SKM-1 (cell line): ENCODE measurements around the gene GPATCH8.
"Not testable (repeated sequence)": the region's sequence is repeated elsewhere in the genome, so short reads cannot be mapped to it uniquely, and the experiment has no call there.

Experiments used
- DNase-seq: peaks from one replicate; lab custom pipeline; 2025; ENCODE audit not compliant: unreplicated experiment; lab: John Stamatoyannopoulos, UW

GPATCH8 gene

DNA sequence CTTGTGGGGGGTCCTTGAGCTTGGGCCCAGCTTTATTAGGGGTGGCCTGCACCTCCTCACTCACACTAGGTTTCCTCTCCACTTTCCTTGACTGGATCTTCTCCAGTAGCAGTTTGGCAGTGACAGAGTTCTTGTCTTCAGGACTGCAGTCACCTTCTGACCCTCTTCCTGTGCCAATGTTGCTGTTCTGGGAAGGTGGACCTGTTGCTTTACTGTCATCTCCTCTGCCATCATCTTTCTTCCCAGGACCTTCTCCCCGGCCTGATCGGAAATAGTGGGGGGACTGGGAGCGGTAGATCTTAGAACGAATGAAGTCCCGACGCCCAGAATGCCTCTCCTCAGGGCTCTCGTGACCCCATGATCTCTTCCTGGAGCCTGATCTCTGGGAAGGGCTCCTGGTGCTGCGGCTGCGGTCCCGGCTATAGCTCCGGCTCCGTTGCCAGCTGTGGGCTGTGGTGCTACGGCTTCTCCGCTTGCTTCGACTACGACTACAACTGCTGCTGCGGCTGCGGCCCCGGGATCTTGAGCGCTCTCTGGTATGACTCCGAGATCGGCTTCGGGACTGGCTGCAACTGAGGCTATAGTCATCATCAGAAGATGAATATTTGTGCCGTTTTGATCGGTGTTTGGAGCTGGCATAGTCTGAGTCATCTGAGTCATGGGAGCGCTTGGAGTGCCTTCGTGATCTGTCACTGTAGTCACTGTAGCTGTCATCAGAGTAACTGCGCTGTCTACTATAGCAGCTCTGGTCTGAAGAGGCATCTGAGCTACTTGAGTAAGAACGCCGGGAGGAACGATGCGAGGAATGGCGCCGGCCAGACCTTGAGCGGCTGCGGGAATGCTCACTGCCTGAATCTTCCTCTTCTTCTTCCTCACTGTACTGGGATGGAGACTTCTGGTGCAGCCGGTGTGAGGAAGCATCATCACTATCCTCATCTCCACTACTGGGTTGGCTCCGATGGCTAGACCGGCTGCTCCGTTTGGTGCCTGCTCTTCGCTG lies 104.2 kb downstream of the GPATCH8 start:
- no peak for DNase-seq

DNA sequence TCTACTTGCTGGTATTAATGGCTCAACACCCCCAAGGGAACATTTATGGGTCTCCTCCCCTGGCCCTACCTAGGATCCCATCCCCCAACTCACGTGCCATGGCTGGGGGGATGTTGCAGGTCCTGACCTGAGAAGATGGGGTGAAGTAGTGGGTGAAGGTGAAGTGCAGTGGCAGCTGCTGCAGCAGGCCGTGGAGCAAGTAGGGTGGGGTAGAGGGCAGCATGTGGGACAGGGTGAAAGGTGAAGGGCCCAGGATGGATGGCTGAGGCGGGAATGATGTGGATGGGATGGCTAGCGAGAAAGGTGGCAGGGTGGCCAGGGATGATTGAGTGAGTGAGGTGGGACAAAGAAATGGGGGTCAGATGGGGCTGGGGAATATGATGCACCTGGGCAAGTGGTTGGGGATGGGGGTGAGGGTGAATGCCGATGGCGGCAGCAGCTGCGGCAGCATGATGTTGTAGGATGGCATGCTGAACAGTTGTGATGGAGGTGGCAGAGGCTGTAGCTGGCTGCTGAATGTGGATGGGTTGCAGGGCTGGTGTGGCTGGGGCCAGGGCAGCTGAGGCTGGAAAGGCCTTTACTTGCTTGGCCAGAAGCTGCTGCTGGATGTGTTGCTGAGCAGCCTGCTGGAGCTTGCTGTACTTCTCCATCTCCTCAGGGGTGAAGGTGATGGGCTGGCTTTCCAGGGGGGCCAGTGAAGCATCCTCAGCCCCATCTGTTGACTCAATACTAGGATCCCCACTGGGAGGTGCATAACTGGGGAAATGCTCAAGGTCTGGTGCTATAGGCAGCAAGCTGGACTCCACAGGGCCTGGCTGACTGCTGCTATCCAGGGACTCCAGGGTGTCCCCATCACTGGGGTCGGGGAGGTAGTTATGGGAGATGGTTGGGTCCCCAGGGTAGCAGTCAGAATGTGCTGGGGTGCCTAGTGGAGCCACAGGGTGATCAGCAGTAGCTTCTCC lies 105.4 kb downstream of the GPATCH8 start:
- no peak for DNase-seq

DNA sequence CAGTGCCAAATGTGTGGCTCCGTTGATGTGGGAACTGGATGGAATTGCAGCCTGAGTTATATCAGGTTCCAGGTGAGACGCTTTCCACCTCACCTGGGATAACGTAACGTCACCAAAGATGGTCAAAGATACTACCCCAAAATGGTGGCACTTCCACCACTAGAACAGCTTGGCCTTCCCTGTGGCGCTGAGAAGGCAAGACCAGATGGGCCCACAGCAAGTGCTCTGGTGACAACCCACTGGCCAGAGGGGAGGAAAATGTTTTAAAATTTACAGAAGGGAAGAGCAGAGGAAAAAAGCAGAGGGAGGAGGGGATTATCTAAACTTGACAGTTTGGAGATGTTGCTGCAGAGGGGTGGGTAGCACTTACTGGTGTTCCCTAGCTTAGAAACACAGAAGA lies 106.3 kb downstream of the GPATCH8 start:
- DNase-seq: no peak

DNA sequence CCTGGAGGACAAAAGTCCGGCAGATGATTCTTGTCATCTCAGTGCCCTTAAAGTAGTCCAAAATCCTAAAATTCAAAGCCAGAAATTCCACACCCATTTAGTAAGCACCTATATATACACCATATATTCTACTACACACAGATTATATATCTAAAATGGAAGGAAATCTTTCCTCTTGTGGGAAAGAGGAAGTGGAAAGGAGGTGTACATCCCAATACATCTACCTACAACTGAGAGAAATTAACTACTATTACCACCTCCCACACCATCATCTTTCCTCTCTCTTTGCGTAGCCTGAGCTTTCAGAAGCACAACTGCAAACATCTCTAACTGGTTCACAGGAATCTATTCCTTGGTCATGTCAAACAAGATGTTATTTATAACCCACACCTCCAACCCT lies 108.4 kb downstream of the GPATCH8 start:
- no peak for DNase-seq

DNA sequence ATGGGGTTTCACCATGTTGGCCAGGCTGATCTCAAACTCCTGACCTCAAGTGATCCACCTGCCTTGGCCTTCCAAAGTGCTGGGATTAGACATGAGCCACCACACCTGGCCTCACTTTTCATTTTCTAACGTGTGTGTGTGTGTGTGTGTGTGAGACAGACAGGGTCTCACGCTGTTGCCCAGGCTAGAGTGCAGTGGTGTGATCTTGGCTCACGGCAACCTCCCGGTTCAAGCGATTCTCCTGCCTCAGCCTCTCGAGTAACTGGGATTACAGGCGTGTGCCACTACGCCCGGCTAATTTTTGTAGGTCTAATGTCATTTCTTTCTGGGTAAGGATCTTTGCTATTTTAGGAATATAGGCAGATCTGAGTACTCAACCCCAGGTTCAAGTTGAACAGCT lies 109.1 kb downstream of the GPATCH8 start:
- not testable (repeated sequence) for DNase-seq

DNA sequence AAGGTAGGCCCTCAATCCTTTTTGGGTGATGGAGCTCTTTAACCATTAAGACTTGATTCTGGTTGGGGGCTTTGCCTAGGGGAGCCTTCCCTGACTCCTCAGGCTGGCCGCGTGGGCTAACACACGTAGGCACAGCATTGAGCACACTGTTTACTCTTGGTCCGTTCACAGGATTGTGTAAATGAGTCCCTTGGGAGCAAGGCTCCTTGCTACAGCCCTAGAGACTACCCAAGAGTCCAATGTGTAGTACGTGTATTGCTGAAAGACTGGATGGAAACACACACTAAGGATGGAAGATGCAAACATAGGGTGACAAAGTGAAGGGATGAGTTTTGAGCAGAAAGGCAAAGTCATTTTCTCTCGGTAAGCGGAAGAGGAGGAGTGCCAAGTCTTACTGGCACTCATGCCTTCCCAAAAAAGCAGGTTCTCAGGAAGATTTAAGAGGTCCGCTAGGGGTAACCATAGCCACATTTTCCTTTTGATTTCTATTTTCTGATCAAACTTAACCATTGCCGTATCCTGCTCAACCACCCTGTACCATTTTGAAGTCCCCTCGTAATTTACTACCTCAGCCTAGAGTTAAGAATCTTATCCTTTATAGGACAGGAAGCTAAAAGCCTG lies 112.8 kb downstream of the GPATCH8 start:
- DNase-seq: no peak

DNA sequence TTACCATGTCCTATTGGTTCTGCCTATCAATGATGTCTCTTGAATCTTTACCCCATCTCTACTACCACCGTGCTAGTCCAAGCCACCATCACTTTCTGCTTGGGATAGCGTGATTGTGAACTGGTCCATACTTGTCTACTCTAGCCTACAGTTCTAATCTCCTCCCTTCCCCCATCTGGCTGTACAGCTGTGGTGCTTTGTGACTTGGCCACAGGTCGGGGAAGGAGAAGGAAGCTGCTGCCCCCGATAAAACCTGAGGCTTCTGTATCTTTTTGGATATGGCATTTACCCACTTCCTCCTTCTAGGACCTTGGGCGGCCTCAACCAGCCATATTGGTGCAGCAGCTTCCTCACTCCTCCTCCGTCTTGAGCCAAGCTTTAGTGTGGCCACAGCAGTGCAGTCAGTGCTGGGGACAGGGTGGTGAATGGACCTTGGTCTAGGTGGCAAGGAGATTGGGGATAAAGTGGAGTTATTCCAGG lies 113.4 kb downstream of the GPATCH8 start:
- DNase-seq: peak; percentile 39

DNA sequence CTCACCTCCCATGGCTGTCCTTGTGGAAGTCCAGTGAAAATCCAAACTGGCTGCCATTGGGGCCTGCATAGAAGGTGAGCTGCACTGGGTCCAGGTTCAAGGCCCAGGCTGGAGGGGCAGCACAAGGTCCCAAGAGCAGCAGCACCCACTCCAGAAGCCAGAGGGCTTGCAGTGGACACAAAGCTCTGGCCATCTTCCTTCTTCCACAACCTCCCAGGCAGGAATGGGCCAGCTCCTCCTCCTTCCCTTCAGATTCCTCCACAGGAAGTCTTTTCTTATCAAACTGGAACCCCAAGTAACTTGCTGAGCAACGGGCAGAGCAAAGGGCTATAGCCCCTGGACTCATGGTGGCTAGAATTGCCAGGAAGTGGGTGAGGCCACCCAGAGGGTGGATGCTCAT lies 113.9 kb downstream of the GPATCH8 start, which contains the start of gene ITGA2B:
Gene ITGA2B (minus strand): TSS at position 369 of the 400 bp plus-strand sequence. CDS start 176 bp downstream, at position 193.
- DNase-seq: no peak

DNA sequence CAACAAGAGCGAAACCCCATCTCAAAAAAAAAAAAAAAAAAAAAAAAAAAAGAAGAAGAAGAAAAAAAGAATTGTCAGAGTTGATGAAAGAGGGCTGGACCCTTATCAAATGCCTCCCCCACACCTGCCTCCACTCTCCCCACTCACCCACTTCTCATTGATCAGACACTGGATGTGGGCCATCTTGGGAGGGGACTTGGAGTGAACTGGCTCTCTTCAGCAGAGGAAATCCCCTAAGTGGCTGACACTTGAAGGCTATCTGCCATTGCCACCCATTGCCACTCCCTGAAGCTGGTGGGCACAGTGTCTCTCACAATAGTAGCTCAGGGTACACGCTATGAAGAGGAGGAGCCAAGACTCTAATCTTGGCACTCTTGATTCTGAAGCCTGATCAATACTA lies 115.4 kb downstream of the GPATCH8 start:
- no peak for DNase-seq

DNA sequence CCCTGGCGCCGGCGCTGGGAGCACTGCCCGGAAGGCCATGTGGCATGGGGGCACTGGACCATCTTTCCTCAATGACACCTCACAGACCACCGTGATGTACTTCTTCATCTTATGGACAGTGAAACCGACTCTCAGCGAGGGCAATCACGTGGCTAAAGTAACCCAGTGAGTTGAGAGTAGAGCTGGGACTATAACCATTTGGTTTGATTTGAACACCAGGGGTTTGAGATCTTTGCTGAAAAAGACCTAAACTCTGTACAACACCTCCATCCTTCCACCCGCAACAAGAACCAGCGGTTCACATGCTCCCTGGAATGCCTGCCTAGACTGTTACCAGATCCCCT lies 117.1 kb downstream of the GPATCH8 start:
- DNase-seq: no peak

DNA sequence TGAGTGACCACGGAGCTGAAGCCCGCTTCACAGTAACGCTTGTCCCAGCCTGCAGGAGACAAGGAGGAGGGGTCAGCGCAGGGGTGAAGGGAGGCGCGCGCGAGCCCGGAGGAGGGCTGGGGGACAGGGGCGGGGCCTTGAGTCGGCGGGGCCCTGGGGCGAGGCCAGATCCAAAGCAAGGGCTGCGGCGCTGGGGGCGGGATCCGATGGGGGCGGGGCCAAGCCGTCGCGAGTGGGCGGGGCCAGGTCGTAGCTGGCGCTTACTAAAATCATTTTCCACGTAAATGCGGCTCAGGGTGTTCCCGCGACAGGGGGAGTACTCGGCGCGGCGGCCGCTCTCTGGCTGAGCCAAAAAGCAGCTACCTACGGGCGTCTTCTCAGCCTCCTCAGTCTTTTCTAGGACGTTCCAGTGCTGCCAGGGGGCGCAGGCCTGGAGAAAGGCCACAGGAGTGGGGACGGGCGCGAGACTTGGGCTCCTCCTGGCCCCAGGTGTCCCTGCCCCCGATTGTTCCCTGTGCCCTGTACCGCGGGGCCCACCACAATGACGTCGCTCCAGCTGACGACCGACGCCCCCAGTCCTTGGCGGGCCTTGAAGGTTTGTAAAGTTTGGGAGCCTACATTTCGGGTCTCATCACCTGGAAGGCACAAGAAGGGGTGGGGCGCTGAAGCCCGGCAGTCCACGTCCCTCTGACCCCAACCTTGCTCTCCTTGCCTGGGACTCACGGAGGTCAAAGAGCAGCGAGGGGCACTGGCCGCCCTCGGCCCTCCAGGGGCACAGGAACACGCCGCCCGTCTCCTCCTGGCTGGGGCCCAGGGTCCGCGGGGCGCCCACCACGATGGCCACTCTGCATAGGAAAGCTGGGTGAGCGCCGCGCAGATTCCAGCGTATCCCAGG lies 117.7 kb downstream of the GPATCH8 start:
- DNase-seq: peak; percentile 46

DNA sequence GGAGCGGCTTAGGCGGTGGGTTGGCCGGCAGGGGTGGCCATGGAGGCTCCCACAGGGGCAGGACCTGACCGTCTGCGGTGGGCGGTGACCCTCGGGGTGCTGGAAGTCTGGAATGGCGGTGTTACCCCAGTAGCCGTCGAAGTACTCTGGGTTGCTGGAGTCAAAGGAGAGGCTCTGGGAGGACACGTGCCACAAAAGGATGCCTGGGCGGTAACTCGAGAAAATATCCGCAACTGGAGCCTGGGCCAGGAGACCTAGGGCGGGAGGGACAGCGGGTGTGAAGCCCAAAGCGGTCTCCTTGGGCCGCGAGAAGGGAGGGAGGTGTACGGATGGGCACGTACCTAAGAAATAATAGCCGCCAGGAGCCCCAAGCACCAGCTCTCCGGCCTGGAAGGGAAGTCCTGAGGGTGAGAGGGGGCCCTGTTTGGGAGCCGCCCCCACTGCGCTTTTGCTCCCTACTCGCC lies 118.4 kb downstream of the GPATCH8 start:
- DNase-seq: no peak

DNA sequence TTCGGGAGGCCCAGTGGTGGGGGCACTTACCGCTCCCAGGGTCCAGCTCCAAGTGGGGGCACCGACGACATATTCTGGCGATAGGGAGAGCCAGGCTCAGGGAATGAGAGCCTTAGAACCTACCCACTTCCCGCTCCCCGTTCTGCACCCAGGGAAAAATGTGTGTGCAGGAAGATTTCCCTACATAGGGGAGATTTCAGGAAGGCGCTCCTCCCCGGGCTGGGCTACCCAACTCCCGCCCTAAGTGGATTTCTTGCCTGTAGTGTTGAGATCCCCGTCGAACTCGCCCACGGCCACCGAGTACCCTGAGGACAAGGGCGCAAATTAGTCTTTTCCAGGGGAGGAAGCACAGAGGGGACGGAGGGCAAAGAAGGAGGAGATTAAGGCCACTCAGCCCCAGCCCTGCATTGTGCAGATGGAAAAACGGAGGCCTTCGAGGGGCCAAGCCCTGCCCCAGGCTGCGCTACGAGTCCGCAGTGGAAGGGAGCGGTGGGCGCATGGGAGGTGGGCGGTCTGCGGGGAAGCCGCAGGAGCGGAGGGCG lies 118.9 kb downstream of the GPATCH8 start:
- no peak for DNase-seq

DNA sequence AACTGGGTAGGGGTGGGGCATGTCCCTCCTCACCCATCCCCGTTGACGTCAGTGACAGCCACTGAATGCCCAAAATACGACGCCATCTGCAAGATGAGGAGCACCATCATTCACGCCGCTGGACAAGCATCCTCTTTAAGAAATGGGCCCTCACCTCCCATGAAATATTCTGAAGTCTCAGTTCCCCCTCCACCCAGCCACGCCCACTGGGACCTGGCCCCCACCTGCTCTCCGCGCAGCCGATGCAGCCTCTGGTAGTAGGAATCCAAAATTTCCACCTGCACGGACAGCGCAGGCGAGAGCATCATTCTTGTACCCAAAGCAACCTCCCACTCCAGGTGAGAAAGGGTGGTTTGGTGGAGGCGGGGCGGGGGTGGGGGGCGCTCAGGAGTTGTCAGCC lies 119.3 kb downstream of the GPATCH8 start:
- DNase-seq: no peak

DNA sequence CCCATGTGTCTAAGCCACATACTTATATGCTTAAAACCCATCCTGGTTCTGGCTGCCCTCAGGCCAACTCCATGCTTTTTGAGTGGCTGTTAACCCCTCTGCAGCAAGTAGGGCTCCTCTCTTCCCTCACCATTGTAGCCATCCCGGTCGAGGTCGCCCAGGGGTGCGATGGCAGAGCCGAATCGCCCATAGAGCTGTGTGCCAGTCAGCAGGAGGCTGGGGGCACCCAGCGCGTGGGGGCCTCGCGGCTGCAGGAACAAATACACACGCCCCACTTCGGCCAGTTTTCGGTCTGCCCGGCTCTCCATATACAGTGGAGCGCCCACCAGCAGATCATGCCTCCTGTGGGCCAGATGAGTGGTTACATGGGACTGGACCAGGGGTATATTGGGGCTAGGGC lies 119.8 kb downstream of the GPATCH8 start:
- no peak for DNase-seq

DNA sequence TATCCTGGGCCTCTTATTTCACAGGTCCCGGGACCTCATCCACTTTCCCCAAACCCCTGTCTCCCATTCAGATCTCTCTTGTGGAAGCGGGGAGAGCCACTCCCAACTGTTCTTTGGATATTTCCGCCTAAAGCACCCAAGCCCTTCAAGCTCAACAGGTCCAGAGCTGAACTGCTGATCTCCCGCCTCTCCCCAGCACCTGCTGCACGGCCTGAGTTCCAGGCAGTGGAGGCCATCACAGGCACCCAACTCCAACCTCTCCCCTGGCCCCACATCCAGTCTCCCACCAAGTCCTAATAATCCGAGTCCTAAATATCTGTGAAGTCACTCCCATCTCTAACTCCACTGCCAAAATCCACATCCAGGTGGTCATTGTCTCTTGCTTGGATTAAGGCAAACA lies 120.3 kb downstream of the GPATCH8 start:
- DNase-seq: no peak

DNA sequence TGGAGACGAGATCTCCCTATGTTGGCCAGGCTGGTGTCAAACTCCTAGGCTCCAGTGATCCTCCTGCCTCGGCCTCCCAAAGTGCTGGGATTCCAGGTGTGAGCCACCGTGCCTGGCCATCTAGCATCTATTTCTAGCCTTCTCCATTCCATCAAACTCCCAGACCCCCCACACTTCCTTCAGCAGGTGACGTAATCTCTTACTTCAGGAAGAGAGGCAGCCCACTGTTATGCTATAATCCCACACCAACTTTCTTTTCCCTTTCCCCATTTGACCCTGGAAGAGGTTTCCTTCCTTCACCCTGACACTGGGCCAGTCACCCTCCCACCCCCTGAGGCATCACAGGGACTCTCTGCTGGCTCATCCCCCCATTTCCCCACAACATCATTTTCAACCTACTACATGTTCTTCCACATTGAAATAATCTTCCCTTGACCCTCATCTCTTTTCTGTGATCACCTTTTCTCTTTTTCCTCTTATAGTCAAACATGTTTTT lies 121.3 kb downstream of the GPATCH8 start:
- DNase-seq: no peak

DNA sequence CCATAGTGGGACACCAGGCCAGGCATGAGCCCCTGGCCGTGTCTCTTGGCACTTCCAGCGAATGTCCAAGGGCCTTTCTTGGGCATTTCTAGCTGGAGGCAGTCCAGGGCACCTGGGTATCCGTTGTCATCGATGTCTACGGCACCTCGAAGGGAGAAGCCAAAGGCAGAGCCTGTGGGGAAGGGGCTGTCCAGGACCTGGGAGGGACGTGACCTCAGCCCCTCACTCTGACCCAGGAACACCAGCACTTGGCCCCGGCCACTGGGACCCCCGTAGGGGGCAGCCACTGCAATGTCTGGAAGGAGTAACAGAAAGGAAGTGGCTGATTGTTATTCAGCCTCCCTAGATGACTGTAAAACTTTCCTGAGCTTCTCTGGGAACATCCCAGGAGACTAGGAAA lies 122.4 kb downstream of the GPATCH8 start:
- no peak for DNase-seq

DNA sequence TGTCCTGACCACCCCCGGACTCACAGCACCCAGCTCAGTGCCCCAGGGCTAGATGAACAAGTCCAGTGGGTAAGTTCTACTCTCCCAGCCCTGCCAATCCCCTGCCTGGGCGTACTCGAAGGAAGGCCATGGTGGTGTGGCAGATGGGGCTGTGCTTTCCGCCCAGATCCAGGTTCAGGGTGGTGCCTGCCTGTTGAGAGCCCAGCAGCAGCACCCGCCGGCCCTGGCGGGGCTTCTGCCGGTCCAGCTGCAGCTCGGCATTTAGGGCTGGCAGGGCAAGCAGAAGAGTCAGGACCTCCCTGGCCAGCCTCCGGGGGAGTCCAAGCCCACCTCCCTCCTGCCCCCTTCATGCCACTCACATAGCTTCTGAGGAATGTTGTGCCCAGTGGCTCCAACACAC lies 123.3 kb downstream of the GPATCH8 start:
- DNase-seq: no peak
